GM19467 (cell line): ENCODE measurements around the gene PSG6.
"Not testable (repeated sequence)": the region's sequence is repeated elsewhere in the genome, so short reads cannot be mapped to it uniquely, and the experiment has no call there.

Experiments
- ATAC-seq: cut with Tn5 transposase; IDR thresholded peaks from one replicate; pipeline ENCODE4 v1.9.1; 2021; ENCODE audit warnings: mild to moderate bottlenecking, moderate library complexity; ENCODE audit not compliant: unreplicated experiment

The PSG6 gene

GRCh38 chr19:42853231-42853630 lies 64.5 kb downstream of the PSG6 start:
- not testable (repeated sequence) for ATAC-seq

GRCh38 chr19:42852821-42853220 lies 64.9 kb downstream of the PSG6 start:
- not testable (repeated sequence) for ATAC-seq
